ENCODE results near the gene METTL25B.

The METTL25B gene

DNA sequence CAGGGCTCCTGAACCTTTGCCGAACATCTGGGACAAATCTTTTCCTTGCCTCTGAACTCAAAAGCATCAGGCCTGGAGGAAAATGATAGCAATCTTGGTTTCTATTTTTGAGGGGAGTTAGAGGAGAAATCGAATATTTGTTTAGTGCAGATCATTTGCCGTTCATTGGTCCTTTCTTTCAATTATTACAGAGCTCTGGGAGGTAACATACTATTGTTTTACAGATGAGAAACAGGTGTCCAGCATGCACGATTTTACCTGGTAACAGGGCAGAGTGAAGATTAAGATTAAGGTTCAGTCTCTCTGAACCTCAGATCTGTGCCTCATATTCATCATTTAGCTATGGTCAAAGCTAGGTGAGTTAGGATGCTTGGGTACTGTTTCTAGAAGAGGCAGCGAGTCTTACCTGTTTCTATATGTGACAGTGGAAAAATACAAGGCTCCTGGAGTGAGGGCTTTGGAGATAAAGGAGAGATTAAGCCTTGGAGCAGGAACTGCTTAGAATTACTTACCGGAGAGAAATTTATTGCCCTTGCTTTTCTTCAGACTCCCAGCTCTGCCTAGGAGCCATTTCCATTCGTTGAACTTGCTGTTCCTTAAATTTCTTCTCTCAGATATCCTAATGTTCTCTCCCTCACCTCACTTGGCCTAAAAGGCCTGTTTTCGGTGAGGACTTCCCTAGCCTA lies 40.5 kb downstream of the METTL25B start:
- no peak for DNase-seq (ENCODE audit: low spot score)

DNA sequence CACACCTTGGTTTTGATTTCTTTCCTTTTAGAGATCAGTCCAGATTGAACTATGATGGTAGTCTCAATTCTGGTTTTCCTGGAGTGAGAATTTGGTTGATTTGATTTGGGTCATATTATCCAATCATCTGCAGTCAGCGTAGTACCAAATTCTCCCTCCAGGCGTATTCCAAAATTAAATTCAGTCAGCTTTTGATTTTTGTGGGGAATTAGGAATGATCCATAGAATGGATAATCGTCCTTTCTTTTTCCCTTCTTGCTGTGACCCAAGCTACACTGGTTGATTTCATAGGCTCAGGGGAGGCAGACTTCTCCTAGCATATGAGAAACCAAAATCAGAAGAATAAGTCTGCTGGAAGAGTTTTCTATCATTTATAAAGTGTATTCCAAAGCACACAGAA lies 44.0 kb downstream of the METTL25B start:
- DNase-seq (ENCODE audit: low spot score) = no peak

DNA sequence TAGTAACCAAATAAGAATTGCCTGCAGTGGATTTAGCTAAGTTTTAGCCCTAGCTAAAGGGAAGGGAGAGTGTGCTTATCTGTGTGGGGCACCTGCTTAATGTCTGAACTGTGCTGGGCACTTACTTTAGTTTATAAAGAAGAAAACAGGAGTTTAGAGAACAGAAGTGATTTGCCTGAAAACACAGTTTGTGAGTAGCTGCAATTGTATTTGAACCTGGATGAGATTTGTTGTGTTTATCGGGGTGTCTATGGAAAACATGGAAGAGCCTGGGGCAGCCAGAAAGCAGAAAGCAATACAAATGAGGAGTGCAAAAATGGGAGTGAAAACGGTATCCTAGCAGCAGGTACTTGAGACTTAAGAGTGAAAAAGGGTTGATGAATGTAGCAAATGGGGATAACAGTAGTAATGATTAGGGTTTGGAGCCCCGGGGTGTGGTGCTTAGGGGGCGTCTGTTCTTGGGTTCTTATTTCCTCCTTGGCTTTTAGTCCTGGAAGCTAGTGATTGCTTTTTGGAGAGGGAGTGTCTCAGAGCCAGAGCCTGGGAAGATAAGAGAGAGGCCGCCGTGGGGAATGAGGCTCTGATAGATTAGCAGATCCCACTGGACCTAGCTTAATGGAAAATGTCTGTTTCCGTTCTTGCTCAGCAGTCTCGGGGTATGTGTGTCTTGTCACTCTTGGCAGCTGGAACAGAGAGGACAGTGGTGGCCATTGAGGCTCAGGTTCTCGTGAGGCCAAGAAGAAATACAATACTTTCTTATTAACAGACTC lies 44.6 kb downstream of the METTL25B start:
- DNase-seq (ENCODE audit: low spot score) = no peak

DNA sequence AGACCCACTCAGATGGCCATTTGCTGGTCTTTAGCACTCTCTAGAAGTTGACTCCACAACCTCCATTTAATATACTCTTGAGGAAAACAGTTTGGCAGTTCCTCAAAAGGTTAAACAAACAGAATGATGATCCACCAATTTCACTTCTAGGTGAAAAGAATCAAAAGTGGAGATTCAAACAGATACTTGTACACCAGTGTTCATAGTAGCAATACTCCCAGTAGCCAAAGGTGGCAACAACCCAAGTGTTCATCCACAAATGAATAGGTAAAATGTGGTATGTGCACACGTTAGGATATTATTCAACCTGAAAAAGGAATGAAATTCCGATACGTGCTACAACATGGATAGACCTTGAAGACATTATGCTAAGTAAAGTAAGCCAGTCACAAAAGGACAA lies 45.3 kb downstream of the METTL25B start:
- no peak for DNase-seq (ENCODE audit: low spot score)

DNA sequence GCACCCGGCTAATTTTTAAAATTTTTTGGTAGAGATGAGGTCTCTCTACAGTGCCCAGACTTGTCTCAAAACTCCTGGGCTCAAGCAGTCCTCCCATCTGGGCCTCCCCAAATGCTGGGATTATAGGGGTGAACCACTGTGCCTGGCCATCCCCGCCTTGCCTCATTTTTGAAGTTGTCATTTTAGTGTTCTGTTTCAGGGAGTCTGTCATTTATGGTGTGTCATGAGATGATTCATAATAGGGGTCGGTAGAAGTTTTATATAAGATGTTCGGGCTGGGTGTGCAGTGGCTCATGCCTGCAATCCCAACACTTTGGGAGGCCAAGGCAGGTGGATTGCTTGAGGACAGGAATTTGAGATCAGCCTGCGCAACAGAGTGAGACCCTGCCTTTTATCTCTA lies 47.5 kb downstream of the METTL25B start:
- DNase-seq (ENCODE audit: low spot score) = peak; percentile 58

DNA sequence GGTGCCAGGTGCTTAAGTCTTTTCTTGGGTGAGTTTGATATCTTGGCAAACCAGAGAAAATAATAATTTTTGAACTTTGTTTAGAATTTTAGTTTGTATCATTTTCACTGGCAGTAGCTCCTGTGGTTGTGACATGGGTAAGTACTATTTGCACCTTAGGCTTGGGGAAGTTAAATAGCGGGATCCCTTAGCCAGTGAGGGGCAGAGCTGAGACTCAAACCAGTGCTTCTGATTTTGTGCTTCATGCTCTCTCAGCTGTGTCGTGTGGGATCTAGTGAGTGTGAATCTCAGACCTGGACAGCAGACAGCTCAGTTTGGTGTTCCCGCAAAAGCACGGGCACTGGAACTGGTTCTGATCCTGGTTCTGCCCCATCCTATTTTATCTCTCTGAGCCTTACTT lies 48.7 kb downstream of the METTL25B start:
- no peak for DNase-seq (ENCODE audit: low spot score)

DNA sequence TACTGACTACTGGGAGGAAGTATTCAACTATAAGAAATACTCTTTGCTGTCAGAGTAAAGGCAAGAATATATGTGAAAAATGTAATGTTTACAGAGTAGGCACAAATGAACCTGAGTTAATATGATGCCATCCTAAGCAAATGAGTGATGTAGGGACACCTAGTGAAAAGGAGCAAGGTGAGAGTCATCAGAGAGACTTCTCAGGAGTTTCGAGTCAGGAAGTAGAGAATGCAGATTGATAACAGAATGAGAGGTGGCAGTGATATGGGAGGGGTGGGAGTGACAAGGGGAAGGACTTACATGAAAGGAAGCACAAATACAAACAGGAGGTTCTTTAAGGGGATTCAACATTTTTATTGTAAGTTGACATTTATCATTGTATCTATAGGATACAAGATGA lies 49.3 kb downstream of the METTL25B start:
- DNase-seq (ENCODE audit: low spot score) = no peak

DNA sequence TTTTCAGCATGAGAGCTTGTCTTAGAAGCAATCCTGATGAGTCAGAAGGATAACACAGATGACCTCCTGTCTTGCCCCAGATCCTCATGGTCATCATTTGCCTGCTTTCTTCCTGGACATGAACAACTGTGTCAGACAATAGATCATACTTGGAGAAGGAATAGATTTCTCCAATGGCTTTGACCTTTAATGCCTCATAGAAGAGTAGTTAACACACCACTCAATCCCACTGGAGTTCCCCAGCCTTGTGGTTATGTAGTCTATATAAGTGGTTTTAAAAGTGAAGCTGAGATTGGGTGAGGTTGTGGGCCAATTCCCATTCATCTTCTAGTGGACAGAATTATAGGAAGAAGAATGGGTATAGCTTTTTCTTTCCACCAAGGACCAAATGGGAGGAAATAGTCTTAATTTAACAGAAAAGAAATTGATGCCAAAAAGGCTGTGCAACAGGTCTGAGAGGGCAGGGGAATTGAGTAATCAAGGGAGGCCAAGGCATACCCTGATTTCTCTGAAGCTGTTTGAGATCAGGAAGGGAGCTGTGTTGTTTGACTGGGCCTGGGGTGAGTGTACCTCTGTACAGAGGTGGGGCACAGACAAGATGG lies 53.4 kb downstream of the METTL25B start:
- DNase-seq (ENCODE audit: low spot score) = no peak

DNA sequence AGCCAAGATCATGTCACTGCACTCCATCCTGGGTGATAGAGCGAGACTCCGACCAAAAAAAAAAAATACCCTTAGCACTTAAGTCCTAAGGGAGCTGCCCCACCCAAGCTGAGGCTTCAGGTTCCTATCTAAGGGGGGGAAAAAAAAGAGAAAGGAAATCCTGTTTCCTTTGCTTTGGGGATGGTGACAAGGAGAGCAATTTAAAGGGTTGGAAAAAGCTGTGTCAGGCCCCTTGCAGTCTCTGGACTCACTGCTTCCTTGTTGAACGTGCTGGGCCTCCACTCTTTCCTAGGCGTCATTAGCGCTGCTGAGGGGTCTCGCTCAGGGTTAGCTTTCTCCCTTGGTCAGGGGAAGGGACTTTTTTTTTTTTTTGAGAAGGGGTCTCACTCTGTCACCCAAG lies 57.2 kb downstream of the METTL25B start:
- no peak for DNase-seq (ENCODE audit: low spot score)

All from RKO (cell line).